ENCODE results near the gene M1AP. TPM values are rescaled to one million over a fixed set of nuclear protein-coding genes. Genes with fewer than 3 reads are reported as not detected.

Gene M1AP
- total RNA-seq, 1 donor from 2014 or later, result 0.74 TPM

DNA sequence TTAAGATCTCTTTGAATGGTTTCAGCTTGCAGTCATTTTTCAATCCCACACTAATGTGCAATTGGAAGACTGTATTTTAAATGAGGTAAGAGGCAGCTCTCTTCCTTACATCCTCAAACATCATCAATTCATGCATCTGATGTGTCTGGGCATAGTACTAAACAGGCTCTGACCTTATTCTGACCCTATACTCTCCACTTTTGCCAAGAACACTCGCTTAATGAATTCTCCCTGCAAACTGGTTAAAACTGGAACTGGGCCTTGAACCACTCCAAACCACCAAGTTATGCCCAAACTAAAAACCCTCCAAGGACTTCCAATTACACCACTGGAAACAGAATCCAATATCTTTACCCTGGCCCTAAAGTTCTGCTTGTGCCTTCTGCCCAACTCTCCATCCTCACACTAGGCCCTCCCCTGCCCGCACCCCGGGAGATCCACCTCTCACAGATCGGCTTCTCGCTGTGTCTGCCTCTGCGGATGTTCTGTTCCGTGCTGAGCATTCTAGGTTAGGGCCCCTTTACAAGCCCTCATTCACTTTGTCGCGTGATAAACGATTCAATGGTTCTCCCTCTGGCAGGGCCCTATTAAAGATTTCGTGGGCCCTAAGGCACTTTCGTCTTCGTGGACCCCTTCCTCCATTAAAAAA is 1.2 kb downstream of the M1AP start:
- Mint-ChIP-seq H3K9me3 (ENCODE audit: unreplicated experiment) (no peaks in the 10 kb centered on the region), H3K4me3 (ENCODE audit: unreplicated experiment) (no peak overlapping the region), H3K27me3 (ENCODE audit: unreplicated experiment) (peaks cover 2% of the 10 kb centered on the region), H3K4me1 (ENCODE audit: unreplicated experiment) (peaks cover 3% of the 10 kb centered on the region), H3K27ac (ENCODE audit: unreplicated experiment) (no peak overlapping the region), H3K36me3 (ENCODE audit: low read depth, unreplicated experiment) (no peaks in the 10 kb centered on the region)
- TF ChIP-seq, protein P1, sequence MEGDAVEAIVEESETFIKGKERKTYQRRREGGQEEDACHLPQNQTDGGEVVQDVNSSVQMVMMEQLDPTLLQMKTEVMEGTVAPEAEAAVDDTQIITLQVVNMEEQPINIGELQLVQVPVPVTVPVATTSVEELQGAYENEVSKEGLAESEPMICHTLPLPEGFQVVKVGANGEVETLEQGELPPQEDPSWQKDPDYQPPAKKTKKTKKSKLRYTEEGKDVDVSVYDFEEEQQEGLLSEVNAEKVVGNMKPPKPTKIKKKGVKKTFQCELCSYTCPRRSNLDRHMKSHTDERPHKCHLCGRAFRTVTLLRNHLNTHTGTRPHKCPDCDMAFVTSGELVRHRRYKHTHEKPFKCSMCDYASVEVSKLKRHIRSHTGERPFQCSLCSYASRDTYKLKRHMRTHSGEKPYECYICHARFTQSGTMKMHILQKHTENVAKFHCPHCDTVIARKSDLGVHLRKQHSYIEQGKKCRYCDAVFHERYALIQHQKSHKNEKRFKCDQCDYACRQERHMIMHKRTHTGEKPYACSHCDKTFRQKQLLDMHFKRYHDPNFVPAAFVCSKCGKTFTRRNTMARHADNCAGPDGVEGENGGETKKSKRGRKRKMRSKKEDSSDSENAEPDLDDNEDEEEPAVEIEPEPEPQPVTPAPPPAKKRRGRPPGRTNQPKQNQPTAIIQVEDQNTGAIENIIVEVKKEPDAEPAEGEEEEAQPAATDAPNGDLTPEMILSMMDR (IDR thresholded peaks at IDR 0.05; ENCODE audit: unreplicated experiment), result no peak
- no peak for DNase-seq (ENCODE audit: low spot score)

DNA sequence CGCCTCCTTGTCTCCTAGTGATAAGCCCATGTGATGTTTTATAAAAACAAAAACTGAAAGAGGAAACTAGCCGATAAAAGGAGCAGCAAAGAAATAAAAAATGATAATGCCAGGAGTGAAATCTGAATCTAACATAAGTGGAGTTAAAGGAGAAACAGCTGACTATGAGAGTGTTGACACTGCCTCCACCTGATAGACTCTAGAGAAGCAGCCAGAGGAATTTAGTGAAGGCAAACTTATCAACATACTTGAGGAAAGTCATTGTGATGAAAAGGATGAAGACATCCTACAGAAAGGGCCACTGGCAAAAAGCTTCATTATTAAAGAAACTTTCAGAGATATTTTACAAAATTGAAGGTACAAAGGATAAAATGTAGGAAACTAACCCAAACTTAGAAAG is 1.9 kb downstream of the M1AP start:
- Mint-ChIP-seq H3K27ac (ENCODE audit: unreplicated experiment) (no peak overlapping the region), H3K4me1 (ENCODE audit: unreplicated experiment) (peaks cover 3% of the 10 kb centered on the region), H3K27me3 (ENCODE audit: unreplicated experiment) (peaks cover 2% of the 10 kb centered on the region), H3K9me3 (ENCODE audit: unreplicated experiment) (no peaks in the 10 kb centered on the region), H3K4me3 (ENCODE audit: unreplicated experiment) (no peak overlapping the region), H3K36me3 (ENCODE audit: low read depth, unreplicated experiment) (no peaks in the 10 kb centered on the region)
- TF ChIP-seq, protein P1 (IDR thresholded peaks at IDR 0.05; ENCODE audit: unreplicated experiment), result no peak
- no peak for DNase-seq (ENCODE audit: low spot score)

DNA sequence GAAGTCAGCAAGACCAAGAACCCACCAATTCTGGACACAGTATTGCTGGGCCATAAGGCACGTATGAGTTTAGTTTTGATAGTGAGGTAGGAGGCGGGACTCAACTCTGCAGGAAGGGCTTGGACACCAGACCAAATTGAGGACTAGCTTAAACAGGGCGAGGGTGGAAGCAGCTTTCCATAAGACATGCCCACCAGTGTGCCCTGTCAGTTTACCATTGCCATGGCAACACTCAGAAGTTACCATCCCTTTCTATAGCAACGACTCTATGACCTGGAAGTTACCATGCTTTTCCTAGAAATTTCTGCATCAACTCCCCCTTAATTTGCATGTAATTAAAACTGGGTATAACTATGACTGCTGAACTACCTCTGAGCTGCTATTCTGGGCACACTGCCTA is 2.8 kb downstream of the M1AP start:
- no peak for DNase-seq (ENCODE audit: low spot score)
- Mint-ChIP-seq H3K27me3 (ENCODE audit: unreplicated experiment) (peaks cover 2% of the 10 kb centered on the region), H3K27ac (ENCODE audit: unreplicated experiment) (no peak overlapping the region), H3K4me1 (ENCODE audit: unreplicated experiment) (peaks cover 3% of the 10 kb centered on the region), H3K4me3 (ENCODE audit: unreplicated experiment) (no peak overlapping the region), H3K9me3 (ENCODE audit: unreplicated experiment) (no peaks in the 10 kb centered on the region), H3K36me3 (ENCODE audit: low read depth, unreplicated experiment) (no peaks in the 10 kb centered on the region)
- TF ChIP-seq, protein P1 (IDR thresholded peaks at IDR 0.05; ENCODE audit: unreplicated experiment), result no peak

DNA sequence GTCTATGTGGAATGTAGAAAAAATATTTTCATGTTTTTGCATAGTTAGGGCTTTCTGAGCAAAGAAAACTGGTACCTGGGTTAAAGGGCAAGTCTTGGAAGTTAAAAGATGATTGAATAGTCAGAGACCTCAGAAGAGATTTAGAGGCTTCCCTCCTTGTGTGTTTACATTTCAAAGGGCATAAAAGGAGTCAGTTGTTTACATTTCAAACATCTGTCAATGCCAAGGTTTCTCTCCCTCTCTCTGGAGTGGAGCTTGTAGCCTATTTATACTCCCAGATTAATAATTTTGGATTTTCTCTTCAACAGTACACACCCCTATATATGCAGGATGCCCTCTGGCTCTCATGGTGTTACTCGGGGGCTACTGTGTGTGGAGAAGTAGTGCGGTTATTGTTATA is 8.6 kb downstream of the M1AP start:
- DNase-seq (ENCODE audit: low spot score), result no peak
- TF ChIP-seq, protein P1 (IDR thresholded peaks at IDR 0.05; ENCODE audit: unreplicated experiment), result no peak
- Mint-ChIP-seq H3K9me3 (ENCODE audit: unreplicated experiment) (no peaks in the 10 kb centered on the region), H3K4me1 (ENCODE audit: unreplicated experiment) (no peaks in the 10 kb centered on the region), H3K27ac (ENCODE audit: unreplicated experiment) (no peak overlapping the region), H3K4me3 (ENCODE audit: unreplicated experiment) (no peak overlapping the region), H3K27me3 (ENCODE audit: unreplicated experiment) (no peaks in the 10 kb centered on the region), H3K36me3 (ENCODE audit: low read depth, unreplicated experiment) (no peaks in the 10 kb centered on the region)

DNA sequence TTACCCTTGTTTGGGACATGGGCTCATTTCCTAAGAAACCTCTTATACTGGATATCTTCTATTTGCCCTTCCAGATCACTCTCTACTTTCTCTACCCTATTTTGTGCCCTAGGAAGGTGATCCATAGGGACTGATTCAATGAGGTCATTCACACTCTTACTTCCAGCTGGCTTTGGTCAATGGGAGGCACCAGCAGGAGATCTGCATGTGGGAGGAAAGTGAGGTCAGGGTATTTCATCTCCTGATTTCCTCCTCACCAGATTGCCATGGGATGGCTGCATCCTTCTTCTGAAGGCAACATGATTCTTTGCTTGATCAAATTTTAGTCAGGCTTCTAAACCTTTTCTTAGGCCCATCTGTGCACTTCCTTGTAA is 15.2 kb downstream of the M1AP start:
- no peaks in the 10 kb centered on the region for H3K9me3 Mint-ChIP-seq (ENCODE audit: unreplicated experiment)
- TF ChIP-seq, protein P1 (IDR thresholded peaks at IDR 0.05; ENCODE audit: unreplicated experiment), result no peak
- no peak overlapping the region for H3K27ac Mint-ChIP-seq (ENCODE audit: unreplicated experiment)
- no peak overlapping the region for H3K4me3 Mint-ChIP-seq (ENCODE audit: unreplicated experiment)
- peaks cover 2% of the 10 kb centered on the region for H3K27me3 Mint-ChIP-seq (ENCODE audit: unreplicated experiment)
- no peaks in the 10 kb centered on the region for H3K36me3 Mint-ChIP-seq (ENCODE audit: low read depth, unreplicated experiment)
- DNase-seq (ENCODE audit: low spot score), result no peak
- H3K4me1 Mint-ChIP-seq (ENCODE audit: unreplicated experiment), result no peaks in the 10 kb centered on the region

Measured in endothelial cell (in vitro differentiated cells).